Activated T-helper 2 cell treated with anti-CD3 and anti-CD28 coated beads, Interferon-gamma antibody, Interleukin-2, Interleukin-4, amounts not matched to agents 10 μg/mL and 5 μg/mL and 100 μg/mL, durations not matched to agents 14 hours and 24 hours and 36 hours (primary cell): ENCODE data around the gene MAST4. TPM values are rescaled to one million over a fixed set of nuclear protein-coding genes. Genes with fewer than 3 reads are reported as not detected.

Experiments used
- DNase-seq: peaks from one replicate; pipeline ENCODE4 v3.0.0; 2021; ENCODE audit warnings: low spot score
- H3K27ac Mint-ChIP-seq: one replicate; pipeline ENCODE4 v1.8.0; 2021; ENCODE audit warnings: mixed read lengths
- H3K27me3 Mint-ChIP-seq: one replicate; pipeline ENCODE4 v1.8.0; 2021; ENCODE audit warnings: low read depth, mixed read lengths
- H3K36me3 Mint-ChIP-seq: one replicate; pipeline ENCODE4 v1.8.0; 2021; ENCODE audit warnings: low read depth, mixed read lengths
- H3K4me1 Mint-ChIP-seq: one replicate; pipeline ENCODE4 v1.8.0; 2021; ENCODE audit warnings: low read depth, mixed read lengths
- H3K4me3 Mint-ChIP-seq: one replicate; pipeline ENCODE4 v1.8.0; 2021; ENCODE audit warnings: low read depth, mild to moderate bottlenecking, moderate library complexity, mixed read lengths
- H3K9me3 Mint-ChIP-seq: one replicate; pipeline ENCODE4 v1.8.0; 2021; ENCODE audit warnings: mixed read lengths
- intact Hi-C: fragments of 100-400 bp; cut with micrococcal nuclease; formaldehyde crosslinking; loops from one replicate; pipeline ENCODE4 v1.15.1; 2023
- total RNA-seq: library from RNA; stranded (reverse); gene quantifications from 2 replicates; pipeline ENCODE4 v1.2.3, GENCODE V29; 2022

Gene MAST4
- total RNA-seq, 1 donor from 2014 or later, result 6.1 TPM

- H3K4me1 Mint-ChIP-seq, result peaks cover 2% of the 10 kb centered on the region
- DNase-seq, result no peak
- H3K27me3 Mint-ChIP-seq, result peaks cover 5% of the 10 kb centered on the region
- H3K27ac Mint-ChIP-seq, result no peak overlapping the region
- H3K9me3 Mint-ChIP-seq, result no peaks in the 10 kb centered on the region
- intact Hi-C loops, result no loop called here
- no peaks in the 10 kb centered on the region for H3K36me3 Mint-ChIP-seq
- no peak overlapping the region for H3K4me3 Mint-ChIP-seq
Measured at GRCh38 chr5:66570201-66570600, 26.0 kb upstream of the MAST4 start.

DNA sequence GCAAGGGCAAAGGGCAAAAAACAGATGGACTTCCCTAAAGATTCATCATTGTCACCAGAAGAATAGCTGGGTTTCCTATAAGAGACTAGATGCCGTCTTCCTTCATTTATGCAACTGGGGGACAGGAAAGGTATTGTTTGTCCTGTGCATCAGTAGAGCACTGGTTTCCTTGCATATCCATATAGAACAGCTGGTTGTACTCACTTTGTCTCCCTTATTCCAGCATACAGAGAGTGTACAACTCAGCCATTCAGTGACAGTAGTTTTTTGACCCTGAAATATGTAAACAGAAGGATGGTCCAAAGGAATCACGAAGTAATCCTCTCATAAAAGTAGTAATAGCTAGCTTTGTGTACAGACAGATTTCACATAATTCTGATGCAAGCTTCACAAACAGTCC, 22.5 kb upstream of the MAST4 start:
- Mint-ChIP-seq H3K27me3 (peaks cover 6% of the 10 kb centered on the region), H3K4me3 (no peak overlapping the region), H3K27ac (no peak overlapping the region), H3K9me3 (no peaks in the 10 kb centered on the region), H3K36me3 (no peaks in the 10 kb centered on the region), H3K4me1 (no peaks in the 10 kb centered on the region)
- DNase-seq, result no peak
- intact Hi-C loops, result no loop called here

DNA sequence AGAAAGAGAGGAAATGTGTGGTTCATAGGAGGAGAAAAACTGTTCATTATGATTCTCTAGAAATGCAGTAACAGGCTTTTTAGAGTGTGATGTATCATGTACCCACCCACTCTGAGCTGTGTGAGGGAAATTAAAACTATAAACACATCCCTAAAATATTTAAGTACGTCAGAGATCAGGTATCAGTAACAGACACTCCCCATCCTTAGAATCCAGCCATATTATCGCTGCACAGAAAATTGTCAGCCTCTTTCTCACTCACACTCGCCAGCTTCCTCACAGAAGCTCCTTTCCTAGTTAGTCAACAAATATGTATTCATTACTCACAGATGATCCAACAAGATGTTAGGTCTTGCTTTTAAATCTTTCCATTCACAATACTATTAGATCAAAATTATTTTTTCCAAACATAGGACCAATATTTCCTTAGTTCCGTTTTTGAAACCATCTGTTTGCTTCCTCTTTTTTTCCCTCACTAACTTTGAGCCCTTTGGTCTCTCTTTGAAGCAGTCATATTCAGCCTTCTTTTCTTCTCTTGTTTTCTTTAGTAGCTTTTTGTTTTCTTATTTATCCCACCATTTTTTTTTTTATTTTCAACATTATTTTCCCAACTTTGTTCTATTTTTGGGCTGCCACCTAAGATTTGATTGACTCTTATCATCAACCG, 13.6 kb upstream of the MAST4 start:
- H3K9me3 Mint-ChIP-seq, result no peaks in the 10 kb centered on the region

DNA sequence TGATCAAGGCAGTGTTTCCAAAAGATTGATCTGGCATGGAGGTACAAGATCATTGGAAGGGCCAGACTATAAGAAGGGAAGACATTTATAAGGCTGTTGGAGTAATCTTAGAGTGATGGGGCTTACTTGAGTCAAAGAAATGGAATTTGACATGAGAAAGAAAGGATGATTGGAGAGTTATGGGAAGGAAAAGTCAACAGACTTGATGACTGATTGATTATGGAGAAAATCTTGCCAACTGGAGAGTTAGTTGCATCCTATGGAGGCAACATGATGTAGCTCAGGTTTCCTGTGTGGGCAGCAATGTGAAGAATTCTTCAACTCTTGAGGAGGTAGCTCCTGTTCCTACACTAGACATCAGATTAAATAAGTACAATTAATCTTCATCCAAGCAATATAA, 10.9 kb upstream of the MAST4 start:
- H3K4me1 Mint-ChIP-seq, result no peaks in the 10 kb centered on the region
- no peaks in the 10 kb centered on the region for H3K9me3 Mint-ChIP-seq
- no peak overlapping the region for H3K4me3 Mint-ChIP-seq
- DNase-seq, result no peak
- peaks cover 26% of the 10 kb centered on the region for H3K27me3 Mint-ChIP-seq
- intact Hi-C loops, result no loop called here
- no peak overlapping the region for H3K27ac Mint-ChIP-seq
- no peaks in the 10 kb centered on the region for H3K36me3 Mint-ChIP-seq

More for the DNA sequence above, 13.6 kb upstream of the MAST4 start:
- DNase-seq, result no peak
- no peaks in the 10 kb centered on the region for H3K36me3 Mint-ChIP-seq
- H3K4me3 Mint-ChIP-seq, result no peak overlapping the region
- H3K27ac Mint-ChIP-seq, result no peak overlapping the region
- intact Hi-C loops, result no loop called here
- peaks cover 20% of the 10 kb centered on the region for H3K27me3 Mint-ChIP-seq
- no peaks in the 10 kb centered on the region for H3K4me1 Mint-ChIP-seq

- DNase-seq, result no peak
- H3K27ac Mint-ChIP-seq, result no peak overlapping the region
- H3K9me3 Mint-ChIP-seq, result no peaks in the 10 kb centered on the region
- no peaks in the 10 kb centered on the region for H3K36me3 Mint-ChIP-seq
- peaks cover 30% of the 10 kb centered on the region for H3K27me3 Mint-ChIP-seq
- no peak overlapping the region for H3K4me3 Mint-ChIP-seq
- intact Hi-C loops, result no loop called here
- H3K4me1 Mint-ChIP-seq, result no peaks in the 10 kb centered on the region
Measured at GRCh38 chr5:66587771-66588170, 8.4 kb upstream of the MAST4 start.

DNA sequence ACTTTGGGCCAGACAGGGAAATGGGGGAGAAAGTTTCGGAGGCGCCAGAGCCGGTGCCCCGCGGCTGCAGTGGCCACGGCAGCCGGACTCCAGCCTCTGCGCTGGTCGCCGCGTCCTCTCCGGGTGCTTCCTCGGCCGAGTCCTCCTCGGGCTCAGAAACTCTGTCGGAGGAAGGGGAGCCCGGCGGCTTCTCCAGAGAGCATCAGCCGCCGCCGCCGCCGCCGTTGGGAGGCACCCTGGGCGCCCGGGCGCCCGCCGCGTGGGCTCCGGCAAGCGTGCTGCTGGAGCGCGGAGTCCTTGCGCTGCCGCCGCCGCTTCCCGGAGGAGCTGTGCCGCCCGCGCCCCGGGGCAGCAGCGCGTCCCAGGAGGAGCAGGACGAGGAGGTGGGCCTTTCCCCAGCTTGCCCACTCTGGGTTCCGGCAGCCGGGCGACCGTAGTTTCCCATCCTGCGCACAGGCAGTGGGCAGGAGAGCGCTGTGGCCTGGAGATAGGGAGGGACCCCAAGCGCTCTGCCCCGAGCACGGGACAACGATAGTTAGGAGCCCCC, 516 bp downstream of the MAST4 start:
- Mint-ChIP-seq H3K9me3 (no peaks in the 10 kb centered on the region), H3K36me3 (no peaks in the 10 kb centered on the region), H3K4me1 (peaks cover 10% of the 10 kb centered on the region), H3K27me3 (peaks cover 66% of the 10 kb centered on the region), H3K27ac (no peak overlapping the region), H3K4me3 (peak overlapping the region; percentile 80)
- DNase-seq, result no peak
- intact Hi-C loops, result loop anchor here (5.0 kb wide), 1 partner anchor 289 kb away; no protein-coding TSS in a partner anchor

- Mint-ChIP-seq H3K27me3 (peaks cover 63% of the 10 kb centered on the region), H3K4me3 (peak overlapping the region; percentile 80), H3K36me3 (no peaks in the 10 kb centered on the region), H3K27ac (no peak overlapping the region), H3K9me3 (no peaks in the 10 kb centered on the region), H3K4me1 (peaks cover 10% of the 10 kb centered on the region)
- intact Hi-C loops, result loop anchor here (5.0 kb wide), 1 partner anchor 290 kb away; no protein-coding TSS in a partner anchor
- no peak for DNase-seq
Measured at GRCh38 chr5:66597183-66597757, 1.1 kb downstream of the MAST4 start.

- H3K4me1 Mint-ChIP-seq, result peaks cover 1% of the 10 kb centered on the region
- intact Hi-C loops, result no loop called here
- H3K27me3 Mint-ChIP-seq, result peaks cover 59% of the 10 kb centered on the region
- no peak overlapping the region for H3K27ac Mint-ChIP-seq
- no peaks in the 10 kb centered on the region for H3K9me3 Mint-ChIP-seq
- H3K36me3 Mint-ChIP-seq, result no peaks in the 10 kb centered on the region
- DNase-seq, result no peak
- no peak overlapping the region for H3K4me3 Mint-ChIP-seq
Measured at GRCh38 chr5:66602621-66603020, 6.4 kb downstream of the MAST4 start.

GRCh38 chr5:66603164-66603563, 7.0 kb downstream of the MAST4 start:
- no peaks in the 10 kb centered on the region for H3K36me3 Mint-ChIP-seq
- no peak for DNase-seq
- peaks cover 55% of the 10 kb centered on the region for H3K27me3 Mint-ChIP-seq
- H3K9me3 Mint-ChIP-seq, result no peaks in the 10 kb centered on the region
- no peak overlapping the region for H3K27ac Mint-ChIP-seq
- no peaks in the 10 kb centered on the region for H3K4me1 Mint-ChIP-seq
- intact Hi-C loops, result no loop called here
- no peak overlapping the region for H3K4me3 Mint-ChIP-seq

DNA sequence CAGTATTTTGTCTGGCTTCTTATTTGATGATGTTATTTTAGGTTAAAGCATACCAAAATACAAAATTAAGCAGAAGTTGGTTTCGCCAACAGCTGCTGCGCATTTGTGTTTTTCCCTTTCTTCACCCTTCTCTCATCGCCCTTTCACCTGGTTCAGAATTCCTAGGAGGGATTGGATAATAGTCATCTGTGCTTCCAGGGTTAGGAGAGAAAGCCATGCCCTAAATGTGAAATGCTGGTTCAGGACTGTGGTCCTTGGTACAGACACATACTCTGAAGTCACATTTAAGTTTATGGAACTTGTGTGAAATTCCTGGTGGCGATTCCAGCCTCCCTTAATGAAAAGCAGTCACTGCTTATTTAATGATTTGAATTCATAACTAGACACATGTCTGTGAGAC, 7.7 kb downstream of the MAST4 start:
- intact Hi-C loops, result no loop called here
- H3K9me3 Mint-ChIP-seq, result no peaks in the 10 kb centered on the region
- peaks cover 54% of the 10 kb centered on the region for H3K27me3 Mint-ChIP-seq
- H3K4me1 Mint-ChIP-seq, result no peaks in the 10 kb centered on the region
- DNase-seq, result no peak
- no peaks in the 10 kb centered on the region for H3K36me3 Mint-ChIP-seq
- H3K4me3 Mint-ChIP-seq, result no peak overlapping the region
- H3K27ac Mint-ChIP-seq, result no peak overlapping the region

DNA sequence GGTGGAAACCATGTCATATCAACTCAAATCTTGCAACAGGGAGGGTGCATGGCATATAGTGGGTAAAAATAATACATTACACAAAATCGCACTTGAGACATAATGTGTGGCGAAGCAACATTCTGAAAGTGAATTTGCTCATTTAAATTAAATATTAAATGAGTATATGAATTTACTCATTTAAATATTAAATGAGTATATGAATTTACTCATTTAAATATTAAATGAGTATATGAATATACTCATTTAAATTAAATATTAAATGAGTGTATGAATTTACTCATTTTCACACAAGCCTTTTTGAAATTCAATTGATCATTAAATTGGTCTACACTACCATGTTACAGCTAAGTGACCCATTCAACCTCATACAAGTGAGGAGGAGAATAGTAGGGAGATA, 10.5 kb downstream of the MAST4 start:
- Mint-ChIP-seq H3K4me1 (no peaks in the 10 kb centered on the region), H3K4me3 (no peak overlapping the region), H3K27ac (no peak overlapping the region), H3K36me3 (no peaks in the 10 kb centered on the region), H3K27me3 (peaks cover 39% of the 10 kb centered on the region), H3K9me3 (no peaks in the 10 kb centered on the region)
- intact Hi-C loops, result no loop called here
- no peak for DNase-seq

- H3K27me3 Mint-ChIP-seq, result peaks cover 40% of the 10 kb centered on the region
- intact Hi-C loops, result no loop called here
- H3K4me3 Mint-ChIP-seq, result no peak overlapping the region
- no peaks in the 10 kb centered on the region for H3K9me3 Mint-ChIP-seq
- H3K27ac Mint-ChIP-seq, result no peak overlapping the region
- H3K4me1 Mint-ChIP-seq, result peaks cover 2% of the 10 kb centered on the region
- no peak for DNase-seq
- no peaks in the 10 kb centered on the region for H3K36me3 Mint-ChIP-seq
Measured at GRCh38 chr5:66608501-66608900, 12.3 kb downstream of the MAST4 start.

DNA sequence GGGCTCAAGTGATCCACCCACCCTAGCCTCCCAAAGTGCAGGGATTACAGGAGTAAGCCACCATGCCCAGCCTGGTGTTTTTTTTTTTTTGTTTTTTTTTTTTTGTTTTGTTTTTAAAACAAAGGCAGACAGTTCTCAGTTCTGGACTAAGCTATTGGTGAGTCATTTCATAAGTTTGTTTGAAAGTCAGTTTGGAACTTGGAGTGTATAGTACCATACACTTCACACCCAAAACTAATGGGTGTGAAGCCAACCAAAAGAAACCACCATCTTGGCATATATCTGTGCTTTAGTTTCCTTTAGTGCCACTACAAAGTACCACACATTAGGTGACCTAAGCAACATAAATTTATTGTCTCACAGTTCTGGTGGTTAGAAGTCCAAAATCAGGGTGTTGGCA, 13.4 kb downstream of the MAST4 start:
- Mint-ChIP-seq H3K27ac (no peak overlapping the region), H3K27me3 (peaks cover 40% of the 10 kb centered on the region), H3K36me3 (no peaks in the 10 kb centered on the region), H3K4me1 (peaks cover 2% of the 10 kb centered on the region), H3K4me3 (no peak overlapping the region), H3K9me3 (no peaks in the 10 kb centered on the region)
- intact Hi-C loops, result no loop called here
- no peak for DNase-seq
